ENCODE data around the gene BAX.
A peak's percentile ranks its signal among the peaks of the same experiment; 100 is the strongest.

BAX gene

GRCh38 chr19:48991011-48991609 lies 36.4 kb downstream of the BAX start:
- intact Hi-C loops (cut with micrococcal nuclease), result no loop called here
- H3K27me3 Mint-ChIP-seq, result no peaks in the 10 kb centered on the region
- peaks cover 55% of the 10 kb centered on the region for H3K4me1 Mint-ChIP-seq (ENCODE audit: low read depth)
- H3K27ac Mint-ChIP-seq, result peak overlapping the region; percentile 95
- H3K4me3 Mint-ChIP-seq, result no peak overlapping the region
- no peaks in the 10 kb centered on the region for H3K9me3 Mint-ChIP-seq
- peaks cover 77% of the 10 kb centered on the region for H3K36me3 Mint-ChIP-seq (ENCODE audit: low read depth)

DNA sequence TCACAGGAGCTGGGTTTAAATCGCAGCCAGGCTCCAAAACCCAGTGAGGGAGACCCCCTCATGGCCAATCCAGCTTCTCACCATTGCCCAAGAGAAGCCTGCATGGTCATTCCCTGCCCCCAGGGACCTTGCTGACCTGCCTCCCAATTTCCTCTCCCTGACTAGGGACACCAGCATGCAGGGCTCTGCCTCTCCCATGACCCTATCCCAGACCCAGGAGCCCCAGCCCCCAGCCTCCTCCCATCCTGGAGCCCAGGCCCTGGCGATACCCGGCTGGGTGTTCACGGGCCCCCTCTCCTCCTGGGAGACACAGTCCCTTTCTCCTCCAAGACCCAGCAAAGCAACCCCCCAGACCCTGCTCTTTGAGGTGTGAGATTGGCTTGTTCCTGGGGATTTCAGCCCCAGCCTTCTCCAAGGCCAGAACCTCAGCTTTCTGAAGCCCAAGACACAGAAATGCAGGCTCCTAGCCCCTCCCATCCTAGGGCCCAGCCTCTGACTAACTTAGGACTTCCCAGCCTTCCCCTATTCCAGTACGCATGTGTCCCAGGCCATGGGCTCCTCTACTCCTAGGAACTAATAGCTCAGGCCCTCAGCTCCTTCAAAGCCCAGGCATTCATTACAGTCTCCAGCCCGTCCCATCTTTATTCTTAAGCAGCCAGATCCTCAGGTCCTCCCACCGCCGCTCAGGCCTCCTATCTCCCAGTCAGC lies 37.4 kb downstream of the BAX start:
- H3K4me1 Mint-ChIP-seq (ENCODE audit: low read depth), result peaks cover 55% of the 10 kb centered on the region
- intact Hi-C loops (cut with micrococcal nuclease), result no loop called here
- peaks cover 72% of the 10 kb centered on the region for H3K36me3 Mint-ChIP-seq (ENCODE audit: low read depth)

GRCh38 chr19:48992581-48993174 lies 38.0 kb downstream of the BAX start:
- Mint-ChIP-seq H3K4me1 (ENCODE audit: low read depth) (peaks cover 51% of the 10 kb centered on the region), H3K9me3 (no peaks in the 10 kb centered on the region), H3K36me3 (ENCODE audit: low read depth) (peaks cover 65% of the 10 kb centered on the region), H3K27me3 (no peaks in the 10 kb centered on the region), H3K4me3 (peak overlapping the region; percentile 95), H3K27ac (peak overlapping the region; percentile 95)
- intact Hi-C loops (cut with micrococcal nuclease), result no loop called here

More for the DNA sequence above, 37.4 kb downstream of the BAX start:
- H3K4me3 Mint-ChIP-seq, result peak overlapping the region; percentile 95
- H3K27me3 Mint-ChIP-seq, result no peaks in the 10 kb centered on the region
- H3K9me3 Mint-ChIP-seq, result no peaks in the 10 kb centered on the region
- peak overlapping the region; percentile 95 for H3K27ac Mint-ChIP-seq

DNA sequence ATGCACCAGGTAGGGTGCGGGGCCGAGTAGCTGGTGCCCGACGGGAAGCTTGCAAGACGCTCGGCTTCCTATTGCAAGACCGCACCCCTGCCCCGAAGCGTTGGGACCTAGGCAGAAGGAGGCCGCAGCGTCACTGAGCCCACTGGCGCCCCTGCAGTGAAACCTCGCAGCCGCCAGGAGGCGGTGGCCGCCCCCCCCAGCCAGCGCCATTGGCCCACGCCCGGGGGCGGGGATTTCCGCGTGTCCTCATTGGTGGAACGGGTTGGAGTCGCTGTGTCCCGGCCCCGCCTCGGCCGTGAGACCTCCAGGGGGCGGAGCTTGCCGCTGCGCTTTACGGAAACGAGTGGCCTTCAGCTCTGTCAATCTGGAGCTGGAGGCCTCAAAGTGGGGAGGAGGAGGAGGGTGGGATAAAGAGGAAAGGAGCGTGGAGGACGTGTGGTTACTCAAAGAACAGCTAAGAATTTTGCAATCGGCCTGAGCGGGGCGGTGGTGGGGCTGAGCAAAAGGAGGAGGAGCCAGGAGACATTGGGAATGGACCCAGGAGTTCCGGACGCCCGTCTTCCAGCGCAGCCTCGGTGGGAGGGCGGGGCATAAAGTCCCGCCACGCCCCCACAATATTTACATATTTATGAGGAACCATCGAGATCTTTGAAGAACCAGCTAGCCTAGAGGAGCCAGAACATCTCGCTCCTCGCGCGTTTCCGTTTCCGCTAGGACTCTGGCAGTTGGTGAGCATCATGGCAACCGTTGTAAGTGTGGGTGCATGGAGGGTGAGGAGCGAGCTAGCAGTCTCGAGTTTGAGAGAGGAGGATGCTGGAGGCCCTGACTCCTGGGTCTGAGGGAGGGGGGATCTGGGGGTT lies 38.7 kb downstream of the BAX start, which contains the start of the genes GYS1 and RUVBL2:
GYS1 (minus strand) TSS at position 135 of the 860 bp plus-strand sequence. CDS start 197 bp downstream, outside the sequence.
RUVBL2 (plus strand) TSS at position 713 of the 860 bp plus-strand sequence; CDS start at position 738, 25 bp downstream.
- H3K27ac Mint-ChIP-seq, result peak within 1 kb of the TSS; percentile 95
- intact Hi-C loops (cut with micrococcal nuclease), result no loop called here
- peaks cover 57% of the 10 kb centered on the region for H3K4me1 Mint-ChIP-seq (ENCODE audit: low read depth)
- H3K9me3 Mint-ChIP-seq, result no peaks in the 10 kb centered on the region
- H3K4me3 Mint-ChIP-seq, result peak within 1 kb of the TSS; percentile 95
- no peaks in the 10 kb centered on the region for H3K27me3 Mint-ChIP-seq
- H3K36me3 Mint-ChIP-seq (ENCODE audit: low read depth), result peaks cover 58% of the 10 kb centered on the region

DNA sequence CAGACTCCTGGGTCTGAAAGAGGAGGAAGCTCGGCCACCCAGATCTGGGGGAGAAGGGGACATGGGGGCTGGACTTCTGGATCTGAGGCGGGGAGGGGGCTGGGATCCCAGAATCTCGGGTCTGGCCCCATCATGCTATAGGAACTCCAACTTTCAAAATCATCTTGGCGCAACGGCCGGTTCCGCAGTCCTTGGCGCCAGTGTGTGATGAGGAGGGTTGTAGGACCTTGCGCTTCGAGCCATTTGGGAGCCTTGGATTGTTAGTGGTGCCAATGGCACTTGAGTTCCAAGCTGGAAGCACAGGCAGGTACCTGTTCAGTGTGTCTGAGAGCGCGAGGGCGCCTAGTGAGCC lies 39.3 kb downstream of the BAX start:
- H3K4me3 Mint-ChIP-seq, result peak overlapping the region; percentile 95
- no peaks in the 10 kb centered on the region for H3K9me3 Mint-ChIP-seq
- no peaks in the 10 kb centered on the region for H3K27me3 Mint-ChIP-seq
- peak overlapping the region; percentile 95 for H3K27ac Mint-ChIP-seq
- peaks cover 52% of the 10 kb centered on the region for H3K36me3 Mint-ChIP-seq (ENCODE audit: low read depth)
- intact Hi-C loops (cut with micrococcal nuclease), result no loop called here
- H3K4me1 Mint-ChIP-seq (ENCODE audit: low read depth), result peaks cover 58% of the 10 kb centered on the region

DNA sequence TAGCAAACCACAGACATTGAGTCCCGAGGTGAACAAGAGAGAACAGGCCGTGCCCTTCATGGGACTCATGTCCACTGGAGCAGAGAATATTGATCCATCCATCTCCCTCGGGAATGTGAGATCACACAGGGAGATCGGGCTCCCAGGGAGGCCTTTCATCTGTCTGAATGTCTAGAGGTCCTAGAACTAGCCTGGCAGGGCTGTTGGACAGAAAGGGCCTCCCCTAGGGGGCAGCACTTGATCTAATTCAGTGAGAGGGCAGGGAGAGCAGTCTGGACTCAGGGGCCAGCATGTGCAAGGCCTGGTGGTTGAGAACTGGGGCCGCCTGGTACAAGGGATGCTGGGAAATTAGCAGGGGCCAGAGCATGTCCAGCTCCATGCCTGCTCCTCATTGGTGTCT lies 43.3 kb downstream of the BAX start:
- Mint-ChIP-seq H3K4me3 (no peak overlapping the region), H3K27ac (no peak overlapping the region), H3K27me3 (no peaks in the 10 kb centered on the region), H3K4me1 (ENCODE audit: low read depth) (peaks cover 39% of the 10 kb centered on the region), H3K9me3 (no peaks in the 10 kb centered on the region), H3K36me3 (ENCODE audit: low read depth) (peaks cover 27% of the 10 kb centered on the region)
- intact Hi-C loops (cut with micrococcal nuclease), result no loop called here

GRCh38 chr19:48999481-49000325 lies 45.0 kb downstream of the BAX start:
- H3K4me1 Mint-ChIP-seq (ENCODE audit: low read depth), result peaks cover 27% of the 10 kb centered on the region
- intact Hi-C loops (cut with micrococcal nuclease), result no loop called here
- H3K27me3 Mint-ChIP-seq, result no peaks in the 10 kb centered on the region
- no peak overlapping the region for H3K4me3 Mint-ChIP-seq
- peaks cover 30% of the 10 kb centered on the region for H3K36me3 Mint-ChIP-seq (ENCODE audit: low read depth)
- H3K9me3 Mint-ChIP-seq, result no peaks in the 10 kb centered on the region
- H3K27ac Mint-ChIP-seq, result no peak overlapping the region

- H3K4me3 Mint-ChIP-seq, result no peak overlapping the region
- peaks cover 74% of the 10 kb centered on the region for H3K36me3 Mint-ChIP-seq (ENCODE audit: low read depth)
Measured at GRCh38 chr19:49004133-49004532, 49.5 kb downstream of the BAX start.

GRCh38 chr19:49004964-49005614 lies 50.4 kb downstream of the BAX start:
- Mint-ChIP-seq H3K36me3 (ENCODE audit: low read depth) (peaks cover 83% of the 10 kb centered on the region), H3K4me3 (no peak overlapping the region), H3K9me3 (no peaks in the 10 kb centered on the region), H3K4me1 (ENCODE audit: low read depth) (no peaks in the 10 kb centered on the region), H3K27ac (no peak overlapping the region), H3K27me3 (no peaks in the 10 kb centered on the region)
- intact Hi-C loops (cut with micrococcal nuclease), result no loop called here

More at GRCh38 chr19:49004133-49004532, 49.5 kb downstream of the BAX start:
- Mint-ChIP-seq H3K27ac (no peak overlapping the region), H3K9me3 (no peaks in the 10 kb centered on the region), H3K4me1 (ENCODE audit: low read depth) (peaks cover 9% of the 10 kb centered on the region), H3K27me3 (no peaks in the 10 kb centered on the region)
- intact Hi-C loops (cut with micrococcal nuclease), result no loop called here

- H3K27ac Mint-ChIP-seq, result no peak overlapping the region
- no peak overlapping the region for H3K4me3 Mint-ChIP-seq
- H3K36me3 Mint-ChIP-seq (ENCODE audit: low read depth), result peaks cover 98% of the 10 kb centered on the region
- H3K9me3 Mint-ChIP-seq, result no peaks in the 10 kb centered on the region
- intact Hi-C loops (cut with micrococcal nuclease), result no loop called here
- H3K27me3 Mint-ChIP-seq, result no peaks in the 10 kb centered on the region
- no peaks in the 10 kb centered on the region for H3K4me1 Mint-ChIP-seq (ENCODE audit: low read depth)
Measured at GRCh38 chr19:49006905-49007304, 52.2 kb downstream of the BAX start.

GRCh38 chr19:49009828-49010227 lies 55.2 kb downstream of the BAX start:
- Mint-ChIP-seq H3K27ac (no peak overlapping the region), H3K9me3 (no peaks in the 10 kb centered on the region), H3K36me3 (ENCODE audit: low read depth) (peaks cover 99% of the 10 kb centered on the region), H3K27me3 (no peaks in the 10 kb centered on the region), H3K4me1 (ENCODE audit: low read depth) (no peaks in the 10 kb centered on the region), H3K4me3 (no peak overlapping the region)
- intact Hi-C loops (cut with micrococcal nuclease), result no loop called here

- Mint-ChIP-seq H3K4me1 (ENCODE audit: low read depth) (no peaks in the 10 kb centered on the region), H3K9me3 (no peaks in the 10 kb centered on the region), H3K36me3 (ENCODE audit: low read depth) (peaks cover 99% of the 10 kb centered on the region), H3K27me3 (no peaks in the 10 kb centered on the region), H3K27ac (no peak overlapping the region), H3K4me3 (no peak overlapping the region)
- intact Hi-C loops (cut with micrococcal nuclease), result no loop called here
Measured at GRCh38 chr19:49010453-49010852, 55.8 kb downstream of the BAX start.

DNA sequence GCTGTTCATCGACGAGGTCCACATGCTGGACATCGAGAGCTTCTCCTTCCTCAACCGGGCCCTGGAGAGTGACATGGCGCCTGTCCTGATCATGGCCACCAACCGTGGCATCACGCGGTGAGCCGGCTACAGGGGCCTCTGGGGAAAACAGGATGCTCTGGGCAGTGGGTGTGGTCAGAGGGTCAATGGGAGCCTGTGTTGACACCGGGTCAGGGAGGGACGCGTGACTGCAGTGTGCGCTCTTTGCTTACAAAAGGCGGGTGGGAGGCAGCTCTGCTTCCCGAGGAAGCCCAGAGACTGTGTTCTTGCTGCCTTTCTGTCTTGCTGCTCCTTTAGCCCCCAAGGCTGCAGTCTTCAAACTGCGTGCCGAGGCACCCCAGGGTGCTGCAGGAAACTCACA lies 56.5 kb downstream of the BAX start:
- Mint-ChIP-seq H3K27me3 (no peaks in the 10 kb centered on the region), H3K4me3 (no peak overlapping the region), H3K9me3 (no peaks in the 10 kb centered on the region), H3K4me1 (ENCODE audit: low read depth) (no peaks in the 10 kb centered on the region), H3K27ac (no peak overlapping the region), H3K36me3 (ENCODE audit: low read depth) (peaks cover 99% of the 10 kb centered on the region)
- intact Hi-C loops (cut with micrococcal nuclease), result no loop called here

Data from dendritic cell treated with granulocyte-macrophage colony-stimulating factor and Interleukin-4, amounts not matched to agents 40 ng/mL and 50 ng/mL, for 4 days (primary cell).